Right hindlimb (tissue), 1 donor: Measurements from ENCODE around the gene MAFG.

ENCODE experiments used
- DNase-seq: peaks from one replicate; pipeline ENCODE4 v3.0.0-alpha.2; 2018

The MAFG gene

GRCh38 chr17:81935709-81936084, 8.2 kb upstream of the MAFG start:
- DNase-seq = no peak

GRCh38 chr17:81934850-81935708, 7.5 kb upstream of the MAFG start:
- DNase-seq = no peak

DNA sequence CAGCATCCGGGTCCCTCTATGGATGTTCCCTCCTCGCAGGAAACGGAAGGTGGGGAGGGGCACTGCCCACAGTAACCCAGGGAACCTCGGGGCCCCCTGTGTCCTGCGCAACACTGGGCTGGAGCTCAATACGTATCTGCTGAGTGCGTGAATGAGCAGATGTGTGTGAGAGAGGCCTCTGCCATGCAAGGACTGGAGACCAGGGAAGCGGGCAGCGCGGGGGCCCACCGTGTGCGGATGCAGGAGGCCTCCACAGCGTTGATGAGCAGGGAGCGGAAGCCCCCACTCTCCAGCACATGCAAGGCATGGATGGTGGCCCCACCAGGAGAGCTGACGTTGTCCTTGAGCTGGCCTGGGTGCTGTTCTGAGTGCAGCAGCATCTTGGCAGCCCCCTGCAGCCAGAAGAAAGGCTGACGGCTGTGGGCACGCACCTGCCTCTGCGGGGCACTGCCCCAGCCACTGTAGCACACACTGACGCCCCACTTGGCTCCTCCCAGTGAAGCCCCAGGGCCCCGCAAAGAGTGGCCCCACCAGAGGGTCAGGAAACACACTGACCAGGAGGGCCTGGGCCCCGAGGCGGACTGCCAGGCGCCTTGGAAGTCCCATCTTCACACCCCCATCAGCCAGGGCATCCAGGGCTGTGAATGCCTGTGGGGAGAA, 6.7 kb upstream of the MAFG start:
- no peak for DNase-seq

DNA sequence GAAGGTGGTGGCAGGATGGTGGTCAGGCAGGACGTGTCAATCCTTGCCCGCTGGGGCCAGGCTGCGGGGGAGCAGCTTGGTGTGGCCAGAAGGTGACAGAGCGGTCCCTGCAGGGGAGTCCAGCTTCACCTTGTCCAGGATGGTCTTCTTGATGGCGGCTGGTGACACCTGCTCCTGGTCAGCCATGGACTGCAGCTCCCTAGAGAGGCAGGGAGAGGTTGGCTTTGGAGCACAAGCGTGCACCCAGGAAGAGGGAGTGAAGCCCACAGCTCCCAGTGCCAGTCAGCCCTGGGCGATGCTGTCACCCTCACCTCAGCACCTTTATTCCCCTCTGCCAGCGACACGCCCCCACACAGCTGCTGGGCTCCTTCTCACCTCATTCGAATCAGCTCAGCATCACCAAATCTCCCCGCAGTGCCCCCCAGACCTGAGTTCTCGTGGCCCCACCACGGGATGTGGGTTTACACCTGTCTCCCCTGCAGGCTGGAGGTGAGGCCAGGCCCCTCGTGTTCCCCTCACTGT, 5.7 kb upstream of the MAFG start:
- DNase-seq = no peak

- peak; percentile 19 for DNase-seq
Observed at GRCh38 chr17:81932333-81932983, 4.9 kb upstream of the MAFG start.

GRCh38 chr17:81931557-81932332, 4.2 kb upstream of the MAFG start:
- DNase-seq = peak; percentile 35

DNA sequence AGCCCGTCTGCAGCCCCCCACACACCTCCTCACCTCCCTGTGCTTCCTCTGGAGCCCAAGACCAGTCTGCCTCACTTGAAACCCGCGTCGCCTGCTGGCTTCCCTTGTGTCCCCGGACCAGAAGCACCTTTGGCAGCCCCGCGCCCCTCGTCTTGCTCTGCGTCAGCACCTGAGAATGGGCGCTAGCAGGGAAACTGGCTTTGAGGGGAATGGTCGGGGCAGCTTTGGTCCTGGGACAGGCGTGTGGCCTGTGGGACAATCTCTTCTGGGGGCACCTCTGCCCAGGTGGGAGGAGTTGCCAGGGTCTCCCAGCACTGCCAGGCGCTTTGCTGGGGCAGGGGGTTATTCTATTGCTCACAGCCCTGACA, 3.6 kb upstream of the MAFG start:
- DNase-seq = peak; percentile 25

DNA sequence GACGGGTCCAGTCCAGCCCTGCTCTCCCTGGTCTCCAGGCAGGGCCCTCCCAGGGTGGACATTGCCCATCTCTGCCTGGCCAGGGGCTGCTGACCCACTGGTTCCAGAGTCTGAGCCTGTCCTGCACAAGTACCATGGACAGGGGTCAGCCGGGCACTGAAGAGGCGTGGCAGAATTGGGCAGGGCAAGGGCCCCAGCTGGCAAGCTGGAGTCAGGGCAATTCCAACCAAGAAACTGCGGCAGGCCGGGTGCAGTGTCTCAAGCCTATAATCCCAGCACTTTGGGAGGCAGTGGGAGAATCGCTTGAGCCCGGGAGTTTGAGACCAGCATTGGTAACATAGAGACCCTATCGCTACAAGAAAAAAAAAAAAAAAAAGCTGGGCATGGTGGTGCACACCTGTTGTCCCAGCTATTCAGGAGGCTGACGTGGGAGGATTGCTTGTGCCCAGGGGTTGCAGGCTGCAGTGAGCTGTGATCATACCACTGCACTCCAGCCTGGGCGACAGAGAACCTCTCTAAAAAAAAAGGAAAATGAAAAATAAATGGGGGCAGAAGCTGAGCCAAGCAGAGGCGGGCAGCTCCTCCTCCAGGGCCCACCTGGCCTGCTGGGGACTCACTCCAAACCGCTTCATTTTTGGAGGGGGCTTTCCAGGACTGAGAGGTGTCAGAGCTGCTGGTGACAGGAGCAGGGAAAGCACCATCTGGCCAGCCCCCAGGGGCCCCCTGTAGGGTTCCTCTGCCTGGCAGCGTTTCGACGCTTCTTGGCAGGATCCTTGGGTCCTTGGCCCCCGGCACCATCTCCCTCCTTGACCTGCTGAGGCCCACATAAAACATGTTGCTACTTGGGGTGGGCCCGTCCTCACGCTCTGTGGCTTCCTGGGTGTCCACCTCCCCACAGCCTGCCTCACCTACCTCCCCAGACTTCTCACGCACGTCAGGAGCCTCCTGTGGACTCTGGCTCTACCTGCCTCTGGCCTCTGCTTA, 2.9 kb upstream of the MAFG start:
- no peak for DNase-seq

DNA sequence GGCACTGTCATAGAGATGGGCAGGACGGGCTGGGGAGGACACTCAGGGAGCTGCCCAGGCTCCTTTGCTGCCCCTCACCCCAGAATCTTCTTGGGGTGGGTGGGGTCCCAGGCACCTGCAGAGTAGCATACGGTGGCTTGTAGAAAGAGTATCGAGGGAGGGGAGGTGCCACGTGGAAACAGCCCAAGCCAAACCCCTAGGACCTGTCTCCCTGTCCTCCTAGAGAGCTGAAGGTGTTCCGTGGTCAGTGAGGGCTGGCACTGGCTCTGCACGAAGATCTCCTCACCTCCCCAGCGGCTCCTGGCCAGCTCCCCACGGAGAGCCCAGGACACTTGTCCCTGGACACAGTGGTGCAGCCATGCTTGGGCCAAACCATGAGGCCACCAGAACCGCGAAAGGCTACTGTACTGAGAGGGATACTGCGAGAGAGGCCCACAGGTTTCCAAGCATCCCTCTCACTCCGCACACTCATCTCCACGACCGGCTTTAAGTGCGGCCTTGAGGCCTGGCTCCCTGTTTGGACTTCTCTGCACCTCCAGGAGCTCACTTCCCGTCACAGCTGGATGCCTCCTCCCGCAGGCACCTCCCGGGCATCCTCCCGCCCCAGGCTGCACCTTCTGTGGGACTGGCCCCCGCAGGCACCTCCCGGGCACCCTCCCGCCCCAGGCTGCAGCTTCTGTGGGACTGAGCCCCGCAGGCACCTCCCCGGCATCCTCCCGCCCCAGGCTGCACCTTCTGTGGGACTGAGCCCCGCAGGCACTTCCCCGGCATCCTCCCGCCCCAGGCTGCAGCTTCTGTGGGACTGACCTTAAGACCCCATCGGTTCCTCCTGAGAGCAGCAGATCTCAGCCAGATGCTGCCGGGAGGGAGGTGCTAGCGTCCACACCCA, 2.0 kb upstream of the MAFG start:
- no peak for DNase-seq

- DNase-seq = no peak
Observed at GRCh38 chr17:81928544-81929252, 1.2 kb upstream of the MAFG start.

DNA sequence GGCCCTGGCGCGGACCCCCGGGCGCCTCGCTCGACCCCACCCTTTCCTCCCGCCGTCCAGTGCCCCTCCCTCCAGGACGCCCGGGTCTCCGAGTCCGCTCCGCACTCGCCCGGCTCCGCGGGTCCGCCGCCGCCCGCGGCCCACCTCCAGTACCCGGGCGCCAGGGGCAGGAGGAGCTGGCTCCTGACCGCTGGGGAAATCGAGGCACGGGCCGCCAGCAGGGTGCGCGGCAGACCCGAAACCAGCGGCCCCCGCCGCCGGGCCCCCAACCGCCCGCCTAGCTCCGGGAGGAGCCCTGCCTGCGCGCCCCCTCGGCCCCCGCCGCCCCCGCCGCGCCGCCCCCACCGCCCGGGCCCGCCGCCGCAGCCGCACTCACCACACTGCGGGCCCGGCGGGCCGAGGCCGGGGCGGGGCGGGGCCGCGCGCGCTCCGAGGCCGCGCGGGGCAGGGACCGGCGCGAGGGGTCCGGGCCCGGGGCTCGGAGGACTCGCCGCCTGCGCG, 333 bp downstream of the MAFG start:
- DNase-seq = no peak

DNA sequence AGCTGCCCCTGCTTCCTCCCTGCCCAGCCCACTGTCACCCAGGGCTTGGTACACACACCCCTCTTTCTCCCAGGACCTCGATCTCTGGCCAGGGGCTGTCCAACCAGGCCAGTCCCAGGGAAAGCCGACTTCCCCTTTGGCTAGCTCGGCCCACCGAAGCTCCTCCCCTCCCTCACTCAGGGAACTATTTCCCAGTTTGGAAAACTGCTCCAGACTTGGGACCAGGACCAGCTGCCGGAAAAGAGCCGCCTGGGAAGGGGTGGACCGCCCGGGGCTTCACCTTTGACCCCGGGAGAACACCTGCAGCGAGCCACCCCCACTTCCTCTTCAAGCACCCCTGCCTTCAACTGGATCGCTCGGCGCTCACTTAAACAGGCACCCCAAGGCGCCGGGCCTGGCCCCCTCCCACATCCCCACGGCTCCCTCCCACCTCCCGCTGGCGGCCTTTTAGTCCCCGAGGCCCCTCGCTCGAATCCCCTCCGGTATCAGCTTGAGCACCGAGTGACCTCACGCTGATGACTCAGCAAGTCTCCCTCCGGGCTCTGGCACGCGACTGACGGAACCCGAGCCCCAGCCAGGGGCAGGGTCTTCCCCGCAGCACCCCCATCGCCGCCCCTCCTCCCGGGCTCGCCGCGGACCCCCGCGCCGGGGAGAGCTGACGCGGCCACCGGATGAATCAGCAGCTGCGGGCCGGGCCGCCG, 934 bp downstream of the MAFG start:
- DNase-seq = peak; percentile 77

DNA sequence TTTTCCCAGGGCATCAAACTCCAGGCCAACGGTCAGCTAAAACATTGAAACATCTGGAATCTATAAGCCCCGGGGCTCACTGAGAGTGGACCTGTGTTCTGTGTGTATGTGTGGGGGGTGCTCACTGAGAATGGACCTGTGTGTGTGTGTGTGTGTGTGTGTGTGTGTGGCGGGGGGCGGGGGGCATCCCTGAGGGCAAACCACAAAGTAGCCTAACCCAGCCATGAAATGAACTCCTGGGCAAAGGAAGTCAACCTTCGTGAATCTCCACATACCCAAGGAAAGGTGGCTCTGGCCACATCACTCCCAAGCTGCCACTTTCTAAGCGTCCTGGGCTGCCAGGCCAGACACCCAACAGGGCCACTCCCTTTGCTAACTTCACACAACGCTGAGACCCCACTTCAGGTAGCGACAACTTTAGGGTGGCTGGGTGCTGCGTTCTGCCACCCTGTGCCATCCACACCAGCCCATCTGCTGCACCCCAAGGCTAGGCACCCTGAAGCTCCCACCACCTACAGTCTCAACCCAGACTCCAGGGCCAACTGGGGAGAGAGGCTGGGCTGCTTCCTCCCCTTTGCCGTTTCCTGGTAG, 1.6 kb downstream of the MAFG start:
- DNase-seq = no peak

- DNase-seq = no peak
Observed at GRCh38 chr17:81924557-81925532, 2.7 kb downstream of the MAFG start.

DNA sequence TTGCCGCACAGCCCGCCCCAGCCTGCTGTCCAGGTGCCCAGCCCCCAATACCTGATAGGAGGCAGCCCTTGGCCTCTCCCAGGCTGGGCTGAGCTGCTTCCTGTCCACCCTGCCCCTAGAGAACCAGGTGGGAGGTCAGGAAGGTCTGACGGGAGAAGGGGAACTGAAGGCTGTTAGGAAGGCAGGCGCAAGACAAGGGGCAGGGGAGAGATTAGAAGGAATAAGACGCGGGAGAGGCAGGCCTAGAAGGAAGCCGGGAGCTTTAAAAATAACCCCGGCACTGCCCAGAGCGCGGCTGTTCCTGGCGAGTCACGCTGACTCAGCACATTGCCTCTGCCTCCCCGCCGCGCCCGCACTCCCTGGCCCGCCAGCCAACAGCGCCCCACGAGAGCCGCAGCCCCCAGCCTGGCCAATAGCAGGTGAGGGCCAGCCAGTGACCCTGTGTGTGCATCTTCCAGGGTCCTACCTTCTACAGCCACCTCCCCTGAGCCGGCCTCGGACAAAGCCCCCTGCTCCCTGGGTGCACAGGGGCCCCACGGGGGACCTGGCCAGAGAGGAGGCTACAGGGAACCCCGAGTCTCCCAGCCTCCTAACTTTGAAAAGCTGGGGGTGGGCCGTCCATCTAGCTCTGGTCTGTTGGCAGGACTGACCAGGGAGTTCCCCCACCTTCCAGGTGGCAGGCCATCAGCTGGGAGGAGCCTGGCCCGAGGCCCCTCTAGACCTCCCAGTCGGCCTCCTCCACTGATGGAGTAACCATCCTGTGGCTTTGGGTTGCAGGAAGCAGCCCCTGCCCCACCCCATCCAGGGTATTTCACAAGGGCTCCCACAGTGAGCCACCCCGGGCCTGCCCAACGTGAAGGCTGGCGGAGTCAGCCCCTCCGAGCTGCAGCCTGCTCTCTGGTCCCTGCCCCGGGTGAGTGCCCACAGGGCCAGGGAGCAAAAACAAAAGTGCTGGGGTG, 4.0 kb downstream of the MAFG start:
- DNase-seq = peak; percentile 68
